Dendritic cell treated with granulocyte-macrophage colony-stimulating factor and Interleukin-4, amounts not matched to agents 40 ng/mL and 50 ng/mL, for 4 days (primary cell): ENCODE data around the gene TBXA2R.
A peak's percentile ranks its signal among the peaks of the same experiment; 100 is the strongest.

ENCODE experiments used
- H3K27ac Mint-ChIP-seq: one replicate; pipeline ENCODE4 v1.8.0; 2022; ENCODE audit warnings: mild to moderate bottlenecking, mixed read lengths
- H3K27me3 Mint-ChIP-seq: one replicate; pipeline ENCODE4 v1.8.0; 2022; ENCODE audit warnings: mild to moderate bottlenecking, mixed read lengths
- H3K36me3 Mint-ChIP-seq: one replicate; pipeline ENCODE4 v1.8.0; 2022; ENCODE audit warnings: low read depth, mixed read lengths
- H3K4me1 Mint-ChIP-seq: one replicate; pipeline ENCODE4 v1.8.0; 2022; ENCODE audit warnings: low read depth, mixed read lengths
- H3K4me3 Mint-ChIP-seq: one replicate; pipeline ENCODE4 v1.8.0; 2022; ENCODE audit warnings: mild to moderate bottlenecking, moderate library complexity, mixed read lengths
- H3K9me3 Mint-ChIP-seq: one replicate; pipeline ENCODE4 v1.8.0; 2022; ENCODE audit warnings: mixed read lengths
- intact Hi-C: fragments of 100-400 bp; cut with micrococcal nuclease; formaldehyde crosslinking; loops from one replicate; pipeline ENCODE4 v1.15.0; 2022

TBXA2R gene

DNA sequence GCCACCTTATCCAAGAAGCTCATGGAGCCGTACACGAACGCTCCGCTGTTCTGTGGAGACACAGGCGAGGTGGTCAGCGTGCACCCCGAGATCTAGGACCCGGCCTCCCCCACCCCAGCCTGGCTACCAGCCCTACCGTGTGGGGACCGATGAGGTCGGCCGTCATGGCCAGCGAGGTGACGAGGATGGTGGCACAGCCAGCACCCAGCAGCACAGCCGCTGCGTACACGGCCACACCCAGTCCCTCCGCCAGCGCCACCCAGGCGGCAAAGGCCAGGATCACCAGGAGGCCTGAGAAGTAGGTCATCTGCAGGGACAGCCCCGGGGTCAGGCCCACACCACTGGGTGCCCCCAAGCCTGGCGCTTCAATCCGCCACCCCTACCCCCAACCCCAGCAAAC lies 60.6 kb downstream of the TBXA2R start:
- Mint-ChIP-seq H3K9me3 (no peaks in the 10 kb centered on the region), H3K27ac (no peak overlapping the region), H3K27me3 (no peaks in the 10 kb centered on the region), H3K36me3 (peaks cover 100% of the 10 kb centered on the region), H3K4me1 (peaks cover 51% of the 10 kb centered on the region), H3K4me3 (no peak overlapping the region)
- intact Hi-C loops, result loop anchor here (5.0 kb wide), 1 partner anchor 161 kb away; the partner anchor contains the start of gene TJP3

DNA sequence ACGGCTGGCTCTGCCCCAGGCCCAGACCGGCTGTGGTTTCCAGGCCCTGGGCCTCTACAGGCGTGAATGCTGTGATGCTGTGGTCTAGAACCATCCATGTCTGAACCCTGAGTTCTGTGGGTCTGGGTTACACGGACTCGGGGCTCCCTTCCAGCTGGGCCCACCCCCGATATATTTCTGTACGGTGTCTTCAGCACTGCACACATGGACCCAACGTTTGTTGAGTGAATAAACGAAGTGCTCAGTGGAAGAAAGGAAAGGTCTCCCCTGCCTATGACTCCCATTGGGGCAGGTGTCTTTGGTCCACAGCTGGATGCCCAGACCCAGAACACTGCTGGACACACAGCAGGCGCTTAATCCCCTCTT lies 61.0 kb downstream of the TBXA2R start:
- H3K4me3 Mint-ChIP-seq, result no peak overlapping the region

GRCh38 chr19:3544742-3545668 lies 61.7 kb downstream of the TBXA2R start:
- Mint-ChIP-seq H3K4me1 (peaks cover 43% of the 10 kb centered on the region), H3K36me3 (peaks cover 93% of the 10 kb centered on the region), H3K27me3 (no peaks in the 10 kb centered on the region), H3K27ac (peak overlapping the region; percentile 54), H3K9me3 (no peaks in the 10 kb centered on the region), H3K4me3 (no peak overlapping the region)
- intact Hi-C loops, result loop anchor here (2.0 to 5.0 kb wide), 2 partner anchors 74 to 162 kb away; partner anchors contain the start of gene TJP3

More for the DNA sequence above, 61.0 kb downstream of the TBXA2R start:
- Mint-ChIP-seq H3K36me3 (peaks cover 95% of the 10 kb centered on the region), H3K4me1 (peaks cover 47% of the 10 kb centered on the region), H3K9me3 (no peaks in the 10 kb centered on the region), H3K27ac (peak overlapping the region; percentile 54), H3K27me3 (no peaks in the 10 kb centered on the region)
- intact Hi-C loops, result loop anchor here (2.0 to 5.0 kb wide), 2 partner anchors 73 to 162 kb away; partner anchors contain the start of gene TJP3
